Heart left ventricle (tissue), 13 donors: ENCODE results near the gene KLHL35.

Source experiments
- POLR2A ChIP-seq, 2 donors: fragments of 450-650 bp; IDR thresholded peaks; one replicate each; pipeline ENCODE4 v1.6.1; 2017; ENCODE audit warnings: antibody characterized with exemption in 2 of 2, mild to moderate bottlenecking in 2 of 2, moderate library complexity in 2 of 2
- TF ChIP-seq, protein P1 (sequence below), 12 donors: fragments of 200-600 bp; sonication (generic) in 4 of 12; IDR thresholded peaks; one replicate each; pipeline versions ENCODE4 v1.5.0 to v1.8.0; 2018 to 2022; ENCODE audit warnings: antibody characterized with exemption in 12 of 12, mild to moderate bottlenecking in 5 of 12
- donor health status: ischemic (EF 13 %, LVEDD 7.1; RV severe dilation, severe dysfunction).
- donor health status: DM: no; HTN: yes; CAD: no.
- donor health status: DM: no; HTN: no; CAD: no.
- donor health status: ischemic (EF 25% LVEDD 6.9; RV normal size, moderate dysfunction).
- donor health status: ischemic (EF 25% LVEDD 5.7; RV mildly dilated, moderate dysfunction).
- donor health status: ischemic (EF 35%, LVEDD 5.7; RV mildly dilated, moderate dysfunction).
- donor health status: nonischemic (EF 11% LVEDD 7.7; RV severe dilation, severe dysfunction).
- donor health status: DM: yes; HTN: yes; CAD: no.
- donor health status: PGD.
- donor health status: ischemic (EF 29% LVEDD 5.4; RV normal size, mild dysfunction).
- donor health status: nonischemic (EF 23%, LVEDD 6.1; RV moderate dilation, normal function).

- TF ChIP-seq, protein P1, sequence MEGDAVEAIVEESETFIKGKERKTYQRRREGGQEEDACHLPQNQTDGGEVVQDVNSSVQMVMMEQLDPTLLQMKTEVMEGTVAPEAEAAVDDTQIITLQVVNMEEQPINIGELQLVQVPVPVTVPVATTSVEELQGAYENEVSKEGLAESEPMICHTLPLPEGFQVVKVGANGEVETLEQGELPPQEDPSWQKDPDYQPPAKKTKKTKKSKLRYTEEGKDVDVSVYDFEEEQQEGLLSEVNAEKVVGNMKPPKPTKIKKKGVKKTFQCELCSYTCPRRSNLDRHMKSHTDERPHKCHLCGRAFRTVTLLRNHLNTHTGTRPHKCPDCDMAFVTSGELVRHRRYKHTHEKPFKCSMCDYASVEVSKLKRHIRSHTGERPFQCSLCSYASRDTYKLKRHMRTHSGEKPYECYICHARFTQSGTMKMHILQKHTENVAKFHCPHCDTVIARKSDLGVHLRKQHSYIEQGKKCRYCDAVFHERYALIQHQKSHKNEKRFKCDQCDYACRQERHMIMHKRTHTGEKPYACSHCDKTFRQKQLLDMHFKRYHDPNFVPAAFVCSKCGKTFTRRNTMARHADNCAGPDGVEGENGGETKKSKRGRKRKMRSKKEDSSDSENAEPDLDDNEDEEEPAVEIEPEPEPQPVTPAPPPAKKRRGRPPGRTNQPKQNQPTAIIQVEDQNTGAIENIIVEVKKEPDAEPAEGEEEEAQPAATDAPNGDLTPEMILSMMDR (IDR thresholded peaks at IDR 0.05): no peak
- TF ChIP-seq POLR2A (IDR thresholded peaks at IDR 0.05): no peak
These were observed 9.3 kb upstream of the KLHL35 start for GRCh38 chr11:75442161-75442885.
